EH (cell line): ENCODE data around the gene MDM4.

Experiments
- DNase-seq: peaks from one replicate; pipeline ENCODE4 v3.0.0-alpha.2; 2015; ENCODE audit warnings: low read depth

MDM4 gene

DNA sequence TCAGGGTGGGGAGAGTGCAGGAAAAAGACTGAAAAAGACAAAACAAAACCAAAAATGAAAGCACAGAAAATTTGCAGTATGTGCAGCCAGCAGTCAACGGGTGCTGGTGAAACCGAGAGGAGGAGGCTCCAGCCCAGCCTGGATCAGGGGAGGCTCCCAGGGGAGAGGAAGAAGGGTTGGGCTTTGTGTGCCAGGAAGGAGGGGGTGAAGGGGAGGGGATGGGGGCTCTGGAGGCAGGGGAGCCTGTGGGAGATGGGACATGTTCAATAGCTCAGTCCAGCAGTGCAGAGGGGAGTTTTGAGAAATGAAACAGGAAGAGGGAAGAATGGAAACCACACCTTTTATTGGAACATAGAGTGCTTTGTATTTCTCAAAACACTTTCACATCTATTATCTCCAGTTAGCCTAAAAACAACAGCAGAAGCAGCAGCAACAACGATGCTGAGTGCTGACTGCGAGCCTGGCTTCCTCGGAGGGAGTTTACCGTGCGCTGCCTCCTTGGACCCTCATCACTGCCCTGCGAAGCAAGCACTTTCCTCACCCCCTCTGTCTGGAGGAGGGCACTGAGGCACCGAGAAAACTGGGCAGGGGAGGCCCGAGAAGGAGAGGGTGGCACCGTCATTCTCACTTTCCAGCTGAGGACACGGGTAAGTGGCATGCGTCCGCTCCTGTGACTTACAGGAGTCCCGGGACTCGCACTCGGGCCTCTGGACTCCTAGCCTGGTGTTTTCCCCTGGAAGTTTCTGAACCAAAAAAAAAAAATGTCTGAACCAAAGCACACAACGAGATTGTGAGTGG is 62.9 kb downstream of the MDM4 start:
- DNase-seq = peak; percentile 15

DNA sequence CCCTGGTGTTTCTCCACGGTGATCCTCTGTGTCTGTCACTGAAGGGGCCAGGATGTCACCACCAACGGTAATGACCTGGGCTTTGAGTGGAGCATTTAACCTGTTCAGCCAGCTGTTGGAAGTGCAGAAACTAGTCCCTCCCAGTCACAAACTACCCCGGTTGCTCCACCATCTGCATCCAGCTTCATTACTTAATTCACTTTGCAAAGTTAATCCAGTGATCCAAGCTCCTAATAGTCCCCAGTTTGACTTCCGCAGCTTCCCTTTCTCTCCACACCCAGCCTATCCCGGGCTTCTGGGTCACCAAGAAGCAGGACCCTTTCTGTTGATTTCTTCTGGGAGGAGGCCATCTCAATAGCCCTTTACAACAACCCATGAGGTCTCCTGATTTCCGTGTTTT is 63.5 kb downstream of the MDM4 start:
- no peak for DNase-seq

DNA sequence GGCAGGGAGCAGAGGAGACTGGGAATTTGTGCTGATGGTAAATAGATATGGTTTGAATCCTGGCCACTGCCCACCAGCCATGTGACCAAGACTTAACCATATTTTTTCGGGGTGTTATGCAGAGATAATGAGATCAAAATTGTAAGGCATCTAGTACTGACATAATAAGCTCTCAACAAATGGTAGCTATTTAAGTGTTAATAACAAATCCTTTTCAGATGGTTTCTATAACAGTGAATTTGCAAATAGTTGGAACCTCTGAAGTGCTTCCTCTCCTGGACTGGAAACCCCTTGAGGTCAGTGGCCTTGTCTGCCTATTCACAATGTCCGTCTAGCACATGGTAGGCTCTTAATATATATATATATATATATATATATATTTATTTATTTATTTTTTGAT is 64.7 kb downstream of the MDM4 start:
- no peak for DNase-seq

DNA sequence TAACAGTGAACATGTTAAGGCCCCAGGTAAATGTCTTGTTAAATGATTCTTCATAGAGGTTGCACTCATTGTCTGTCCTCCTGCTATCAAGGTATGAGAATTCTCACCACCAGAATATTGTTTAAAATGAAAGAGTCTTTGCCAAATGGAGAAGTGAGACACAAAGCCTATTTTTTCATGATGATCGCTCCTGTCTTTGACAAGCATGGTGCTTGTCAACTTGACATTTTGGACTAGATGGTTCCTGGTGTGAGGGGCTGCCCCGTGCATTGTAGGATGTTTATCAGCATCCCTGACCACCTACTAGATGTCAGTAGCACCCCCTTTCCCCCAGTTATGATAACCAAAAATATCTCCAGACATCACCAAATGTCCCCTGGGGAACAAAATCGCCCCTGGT is 65.6 kb downstream of the MDM4 start:
- DNase-seq = no peak

DNA sequence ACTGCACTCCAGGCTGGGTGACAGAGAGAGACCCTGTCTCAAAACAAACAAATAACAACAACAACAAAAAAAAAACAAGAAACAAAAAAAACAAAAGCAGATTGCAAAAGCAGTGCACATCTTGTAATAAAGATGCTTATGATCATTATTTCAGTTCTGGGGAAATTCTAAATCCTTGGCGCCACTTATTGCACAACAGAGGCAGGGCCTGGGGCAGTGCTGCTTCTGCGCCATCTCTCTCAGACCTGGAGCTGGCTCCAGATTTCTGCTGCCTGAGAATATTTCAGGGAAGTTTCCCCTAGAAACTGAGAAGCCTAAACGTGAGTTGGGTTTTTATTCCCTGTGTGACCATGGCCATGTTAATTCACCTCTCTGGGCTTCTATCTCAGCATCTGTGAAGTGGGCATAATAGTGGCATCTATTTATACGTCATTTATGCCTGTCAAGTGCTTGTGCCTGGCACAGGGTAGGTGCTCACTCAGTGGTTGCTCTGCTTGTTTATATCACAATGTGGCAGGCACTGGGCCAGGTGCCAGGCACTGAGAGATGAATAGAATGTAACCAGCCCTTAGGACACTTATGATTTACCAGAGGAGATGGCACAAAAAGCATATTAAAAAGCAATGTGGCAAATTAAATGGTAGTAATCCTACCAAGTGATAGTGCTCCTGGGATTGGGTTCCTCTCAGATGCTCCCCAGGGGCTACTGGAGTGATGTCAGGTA is 67.9 kb downstream of the MDM4 start:
- DNase-seq = no peak

DNA sequence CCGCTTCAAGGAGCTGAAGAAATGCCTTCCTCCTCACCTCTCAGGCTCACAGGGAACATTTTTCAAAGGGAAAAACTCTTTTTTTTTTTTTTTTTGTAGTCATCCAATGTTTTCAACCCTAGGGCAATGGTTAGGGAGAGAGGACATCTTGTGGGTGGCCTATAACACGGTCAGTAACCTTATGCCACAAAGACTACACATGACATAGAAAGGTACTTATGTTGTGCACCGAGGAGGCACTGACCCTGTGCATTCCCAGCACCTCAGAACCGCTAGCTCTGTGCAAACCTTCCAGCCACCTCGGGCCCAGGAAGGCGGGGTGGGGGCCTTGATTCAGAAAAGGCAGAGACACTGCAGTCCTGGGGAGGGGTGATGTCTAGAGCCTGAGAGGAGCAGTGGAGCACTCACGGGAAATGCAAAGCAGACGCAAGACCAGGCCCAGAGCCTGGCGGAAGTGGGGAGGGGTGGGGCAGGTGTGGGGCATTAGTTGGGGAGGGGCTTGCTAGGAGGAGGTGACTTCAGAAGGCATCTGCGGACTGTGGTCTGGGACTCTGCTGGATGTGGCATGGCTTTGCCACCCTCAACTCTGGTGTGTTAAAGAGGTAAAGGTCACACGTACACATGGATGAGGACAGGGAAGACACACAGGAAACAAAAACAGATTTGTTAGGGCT is 68.6 kb downstream of the MDM4 start:
- no peak for DNase-seq

DNA sequence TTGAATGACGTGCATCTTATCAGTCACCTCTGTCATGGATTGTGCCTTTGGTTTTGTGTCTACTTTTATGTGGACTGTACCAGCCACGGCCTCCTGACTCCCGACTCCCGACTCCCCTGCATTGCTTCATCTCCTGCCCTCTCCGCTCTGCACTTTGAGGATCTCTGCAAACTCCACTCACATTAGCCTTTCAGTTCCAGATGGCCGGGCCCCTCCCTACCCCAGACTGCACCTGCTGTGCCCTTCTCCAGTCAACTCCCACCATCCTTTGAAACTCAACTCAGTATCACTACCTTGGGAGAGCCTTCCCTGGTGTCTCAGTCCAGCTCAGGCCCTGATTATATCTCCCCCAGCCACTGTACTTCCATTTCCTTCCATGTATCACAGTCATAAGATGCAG is 71.4 kb downstream of the MDM4 start:
- no peak for DNase-seq

DNA sequence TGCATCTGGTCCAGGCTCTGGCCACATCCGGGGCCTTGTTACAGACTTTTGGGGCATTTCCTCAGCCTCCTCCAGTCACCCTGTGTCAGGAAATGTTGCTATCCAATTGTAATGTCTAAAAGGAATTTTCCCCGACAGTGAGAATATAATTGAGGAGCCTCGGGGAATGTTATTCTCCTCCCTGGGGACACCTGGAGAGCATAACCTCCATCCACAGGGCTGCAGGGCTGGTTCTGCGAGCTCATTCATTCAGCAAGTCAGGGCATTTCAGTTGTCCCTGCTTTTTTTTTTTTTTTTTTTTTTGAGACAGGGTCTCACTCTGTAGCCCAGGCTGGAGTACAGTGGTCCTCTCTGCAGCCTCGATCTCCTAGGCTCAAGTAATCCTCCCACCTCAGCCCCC is 72.6 kb downstream of the MDM4 start:
- DNase-seq = no peak

DNA sequence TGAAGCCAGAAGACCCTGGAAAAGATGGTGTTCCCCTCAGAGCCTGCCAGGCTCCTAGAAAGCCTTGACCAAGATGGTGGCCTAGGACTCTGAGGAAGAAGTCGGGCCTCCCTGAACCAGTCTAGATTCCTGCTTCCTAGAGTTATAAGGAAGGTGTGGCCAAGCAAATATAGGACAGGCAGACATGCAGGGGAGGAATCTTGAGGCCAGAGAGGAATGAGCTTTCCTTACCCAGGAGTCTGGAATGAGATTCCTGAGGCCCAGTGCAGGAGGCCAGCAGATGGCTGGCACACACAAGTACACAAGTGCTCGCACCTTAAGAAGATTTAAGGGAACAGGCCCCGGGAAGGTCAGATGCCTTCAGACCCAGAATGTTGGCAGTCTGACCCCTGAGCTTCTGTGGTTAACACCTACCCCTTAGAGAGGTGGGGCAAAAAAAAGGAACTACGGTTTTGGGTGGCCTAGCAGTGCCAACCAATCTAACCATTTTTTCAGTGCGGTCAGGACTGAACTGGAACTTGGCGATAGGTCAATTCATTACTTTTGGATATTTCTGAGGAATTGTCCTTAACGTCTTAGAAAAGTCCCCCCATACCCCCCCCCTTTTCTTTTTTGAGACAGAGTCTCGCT is 73.3 kb downstream of the MDM4 start:
- peak; percentile 72 for DNase-seq

DNA sequence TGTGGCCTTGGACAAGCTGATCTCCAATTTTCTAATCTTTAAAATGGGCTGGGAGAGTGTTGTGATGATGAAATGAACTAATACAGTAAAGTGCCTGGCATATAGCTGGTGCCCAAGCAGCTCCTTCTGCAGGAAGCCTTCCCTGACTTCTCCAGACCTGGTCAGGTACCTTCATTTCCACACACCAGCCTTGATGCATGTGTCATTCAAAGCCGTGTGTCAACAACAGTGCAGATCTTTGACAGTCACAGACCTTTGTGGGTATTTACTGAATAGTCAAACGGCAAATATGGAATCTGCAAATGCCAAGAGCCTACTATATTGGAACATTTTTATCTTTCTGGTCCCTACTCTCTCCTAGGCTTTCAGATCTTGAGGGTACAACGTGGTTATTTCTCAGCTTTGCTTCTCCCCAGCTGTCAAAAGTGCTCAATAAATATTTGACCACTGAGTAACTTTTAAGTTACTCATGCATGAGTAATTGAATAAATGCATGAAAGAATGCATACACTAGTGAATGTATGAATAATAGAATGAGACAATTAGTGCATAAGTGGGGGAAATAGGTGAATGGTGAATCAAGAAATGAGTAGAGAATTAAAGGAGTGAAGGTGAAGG is 75.4 kb downstream of the MDM4 start:
- DNase-seq = peak; percentile 82

DNA sequence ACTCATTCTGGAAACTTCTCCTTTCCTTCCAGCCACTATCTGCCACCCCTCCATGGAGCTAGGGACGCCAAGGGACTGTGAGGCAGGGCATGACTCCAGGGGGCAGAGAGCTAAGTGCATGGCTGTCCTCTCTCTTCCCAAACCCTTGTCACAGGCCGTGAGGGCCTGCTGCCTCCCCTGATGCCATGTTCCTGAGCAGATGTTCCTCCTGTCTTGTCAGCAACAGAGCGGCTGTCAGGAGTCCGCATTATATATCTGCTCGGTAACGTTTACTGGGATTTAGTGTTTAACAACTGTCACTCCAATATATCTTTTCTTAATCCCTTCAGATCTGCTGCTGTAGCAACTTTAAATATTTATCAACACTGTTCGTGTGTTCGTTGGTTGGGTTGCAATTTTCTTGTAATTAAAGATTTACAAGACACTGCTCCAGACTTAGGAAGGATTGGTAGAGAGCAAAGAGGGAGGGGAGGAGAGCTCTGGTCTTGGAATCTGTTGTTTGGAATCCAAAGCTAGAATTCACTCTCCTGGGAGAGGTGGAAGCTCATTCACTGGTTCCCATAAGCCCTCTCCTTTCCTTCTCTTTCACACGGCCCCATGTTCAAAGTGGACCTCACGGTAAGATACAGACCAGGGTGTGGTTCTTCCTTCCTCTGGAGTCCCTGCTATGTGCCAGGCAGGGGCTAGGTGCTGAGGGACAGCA is 76.2 kb downstream of the MDM4 start:
- no peak for DNase-seq

DNA sequence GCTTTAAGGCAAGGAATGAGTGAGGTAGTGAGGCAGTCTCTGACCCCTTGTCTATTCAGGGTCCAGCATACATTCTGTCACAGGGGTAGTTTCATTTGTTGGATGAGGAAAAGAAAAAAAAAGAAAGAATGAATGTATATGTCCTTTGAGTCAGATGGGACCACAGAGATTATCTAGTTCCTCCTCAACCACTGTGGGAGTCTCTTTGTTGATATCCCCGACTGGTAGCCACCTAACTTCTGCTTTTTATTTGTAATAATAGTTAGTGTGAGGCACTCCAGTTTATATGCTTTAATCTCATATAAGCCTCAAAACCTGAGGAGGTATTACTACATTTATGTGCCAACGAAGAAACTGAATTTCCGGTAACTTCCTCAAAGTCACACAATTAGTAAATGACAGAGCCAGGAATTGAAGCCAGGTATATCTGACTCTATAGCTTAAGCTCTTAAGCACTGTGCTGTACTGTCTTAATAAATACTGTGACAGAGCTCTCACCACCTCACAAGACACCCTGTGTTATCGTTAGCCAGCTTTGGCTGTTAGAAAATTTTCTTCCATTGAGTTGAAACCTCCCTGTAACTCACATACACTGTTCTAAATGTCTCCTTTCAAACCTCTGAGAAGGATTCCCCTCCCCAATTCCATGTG is 82.2 kb downstream of the MDM4 start:
- no peak for DNase-seq

DNA sequence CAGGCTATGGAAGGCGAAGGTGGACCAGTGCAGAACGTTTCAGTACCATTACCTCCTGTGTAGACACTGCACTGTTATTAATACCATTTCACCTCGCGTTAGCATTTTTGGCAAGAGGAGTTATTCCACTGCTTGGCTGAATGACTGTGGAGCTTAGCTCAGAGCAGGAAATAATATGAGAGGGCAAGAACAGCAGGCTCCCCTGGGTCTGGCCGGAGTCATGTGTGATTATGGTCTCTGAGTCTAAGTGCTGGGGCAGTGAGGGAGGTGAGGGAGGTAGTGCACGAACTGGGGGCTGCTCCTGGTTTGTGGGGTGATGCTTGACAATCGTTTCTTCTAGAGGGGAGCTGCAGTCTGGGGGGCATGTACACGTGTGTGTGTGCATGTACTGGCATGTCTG is 82.9 kb downstream of the MDM4 start:
- DNase-seq = no peak

DNA sequence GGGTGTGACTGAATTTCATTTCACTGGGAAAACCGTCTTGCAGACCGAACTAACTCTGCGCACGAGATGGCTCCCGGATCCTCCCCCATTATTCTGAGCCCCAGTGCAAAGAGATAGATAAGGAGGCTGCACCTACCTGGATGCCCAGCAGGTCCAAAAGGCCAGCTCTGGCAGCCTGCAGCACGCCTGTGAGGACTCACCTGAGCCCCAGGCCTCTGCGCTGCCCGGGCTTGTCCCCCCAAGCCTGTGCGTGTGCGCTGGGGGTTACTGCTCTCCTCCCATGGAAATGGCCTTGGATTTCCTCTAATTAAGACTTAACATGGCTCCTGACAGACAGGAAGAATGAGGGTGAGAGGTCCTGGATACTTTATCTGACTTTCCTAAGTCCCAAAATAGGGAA is 83.4 kb downstream of the MDM4 start:
- no peak for DNase-seq

DNA sequence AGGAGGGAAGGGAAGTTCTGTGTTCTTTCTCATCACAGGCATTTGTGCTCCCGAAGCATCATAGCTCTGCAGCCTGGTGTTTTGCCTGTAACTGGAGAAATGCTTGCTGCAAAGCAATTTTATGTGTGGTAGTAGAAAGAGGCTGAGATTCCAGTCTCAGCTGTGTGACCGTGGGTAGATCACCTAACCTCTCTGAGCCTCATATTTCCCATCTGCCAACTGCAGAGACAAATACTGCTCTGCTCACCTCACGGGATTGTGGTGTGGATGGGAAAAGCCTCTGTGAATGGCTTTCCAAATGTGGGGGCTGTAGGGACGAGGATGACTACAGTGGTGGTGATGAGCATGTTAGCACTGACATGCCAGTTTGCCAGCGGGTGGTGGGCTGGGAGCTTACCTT is 84.0 kb downstream of the MDM4 start:
- DNase-seq = no peak

DNA sequence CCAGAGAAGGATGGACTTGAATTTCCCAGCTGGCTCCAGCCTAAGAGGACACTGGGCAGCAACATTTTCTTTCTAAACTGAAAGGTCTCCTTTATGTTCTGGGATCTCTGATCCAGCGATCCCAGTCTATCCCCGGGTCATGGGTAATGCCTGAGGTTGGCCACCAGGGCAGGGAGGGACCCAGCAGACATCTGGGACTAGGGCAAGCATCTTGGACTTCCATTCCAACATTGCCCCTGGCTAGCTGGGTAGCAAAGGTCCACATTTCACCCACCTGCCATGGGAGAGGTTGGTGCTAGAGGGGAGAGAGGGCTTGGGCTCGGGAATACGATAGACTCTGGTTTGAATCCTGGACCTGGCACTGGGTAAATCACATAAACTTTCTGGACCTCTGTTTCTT is 84.8 kb downstream of the MDM4 start:
- DNase-seq = no peak

DNA sequence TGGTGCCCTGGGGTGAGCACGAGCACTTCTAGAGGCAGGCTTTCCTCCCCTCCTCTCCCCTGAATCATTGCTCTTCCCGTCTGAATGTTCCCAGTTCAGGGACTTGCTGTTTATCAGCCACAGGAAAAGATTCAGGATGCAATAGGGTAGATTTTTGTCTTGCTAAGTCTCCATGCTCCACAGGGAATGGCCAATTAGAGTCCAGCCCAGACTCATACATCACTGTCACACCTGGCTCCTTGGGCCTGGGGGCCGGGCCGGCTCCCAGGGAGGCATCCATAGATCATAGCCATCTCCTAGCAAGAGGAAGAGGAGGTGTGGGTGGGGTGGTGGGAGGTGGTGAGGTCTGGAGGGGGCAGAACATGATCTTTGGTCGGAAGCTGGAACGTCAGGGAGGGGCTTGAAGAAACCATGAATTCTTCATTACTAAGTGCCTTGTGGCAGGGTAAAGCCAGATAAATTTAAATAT is 85.9 kb downstream of the MDM4 start:
- no peak for DNase-seq

DNA sequence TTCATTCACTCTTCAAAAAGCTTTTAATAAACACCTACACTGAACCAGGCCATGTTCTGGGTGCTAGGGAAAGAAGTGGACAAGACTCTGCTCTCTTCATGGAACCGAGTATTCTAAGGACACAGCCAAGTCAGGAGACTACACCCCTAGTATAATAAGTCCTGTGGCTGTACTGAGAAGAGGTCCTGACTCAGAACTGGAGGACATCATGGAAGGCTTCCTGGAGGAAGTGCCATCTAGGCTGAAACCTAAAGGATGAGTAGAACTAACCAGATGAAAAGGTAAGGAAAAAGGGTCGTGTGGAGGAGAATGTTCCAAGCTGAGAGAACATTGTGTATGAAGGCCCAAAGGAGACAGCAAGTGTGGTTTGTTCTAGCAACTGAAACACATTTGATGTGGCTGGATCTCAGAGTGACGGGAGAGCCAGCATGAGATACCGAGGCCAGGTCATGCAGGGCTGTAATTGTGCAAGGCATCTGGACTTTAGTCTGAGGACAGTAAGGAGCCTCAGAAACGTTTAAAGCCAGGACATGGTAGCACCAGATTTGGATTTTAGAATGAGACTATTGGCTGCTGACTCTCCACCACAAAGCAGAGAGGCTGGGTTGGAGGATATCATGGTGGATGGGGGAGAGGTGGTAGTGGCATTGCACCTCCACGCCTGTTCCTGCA is 86.8 kb downstream of the MDM4 start:
- DNase-seq = no peak

DNA sequence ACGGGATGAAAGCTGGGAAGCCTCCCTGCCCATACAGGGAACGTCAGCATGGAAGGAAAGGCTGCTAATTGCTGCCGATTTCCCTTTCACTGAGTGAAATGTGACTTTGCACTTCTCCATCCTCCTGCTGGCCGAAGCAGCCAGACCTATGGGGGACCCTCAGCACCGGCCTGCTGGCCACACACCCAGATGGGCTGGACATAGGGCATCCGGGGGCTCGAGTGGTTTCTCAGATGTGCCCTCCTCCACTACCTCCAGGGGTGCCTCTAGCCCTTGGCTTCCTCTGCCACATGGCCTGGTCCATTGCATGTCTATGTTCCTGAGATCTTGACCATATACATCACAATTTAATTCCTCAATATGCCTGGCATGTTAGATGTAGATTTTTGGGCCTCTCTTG is 89.6 kb downstream of the MDM4 start:
- no peak for DNase-seq
